CD4-positive, alpha-beta T cell (primary cell): ENCODE measurements around the gene CTNNA3. TPM values are rescaled to one million over a fixed set of nuclear protein-coding genes. Genes with fewer than 3 reads are reported as not detected.

Experiments used
- ATAC-seq: fragments of 200-7000 bp; cut with Tn5 transposase; one replicate; pipeline ENCODE4 v1.10.0; 2022; ENCODE audit warnings: mild to moderate bottlenecking; ENCODE audit not compliant: poor library complexity
- CTCF ChIA-PET: fragments of 350-600 bp; sonication (Branson Sonifier 250); formaldehyde crosslinking; loops from one replicate; lab custom pipeline; 2021; ENCODE audit warnings: antibody characterized with exemption, inconsistent platforms; lab: Charles Lee
- POLR2A ChIA-PET: fragments of 350-600 bp; sonication (Branson Sonifier 250); formaldehyde crosslinking; loops from one replicate; lab custom pipeline; 2021; ENCODE audit warnings: antibody characterized with exemption, inconsistent platforms; lab: Charles Lee
- DNase-seq, 14 experiments: peaks; one replicate each; pipeline ENCODE4 v3.0.0-alpha.2; 2013 to 2020; ENCODE audit warnings: mixed read lengths in 2 of 14
- H3K27ac ChIP-seq, 2 donors: one replicate each; pipeline versions ENCODE4 v1.5.1 to v1.7.0; 2013; ENCODE audit warnings: low read length in 2 of 2, low read depth in 1 of 2, mild to moderate bottlenecking in 1 of 2
- H3K27me3 ChIP-seq, 2 experiments: 1 replicate in 1 of 2; 2 replicates in 1 of 2; pipeline versions ENCODE4 v1.6.1 to v1.7.0; 2013; ENCODE audit warnings: low read length in 2 of 2, control low read depth in 1 of 2, mild to moderate bottlenecking in 1 of 2, moderate library complexity in 1 of 2; ENCODE audit not compliant: insufficient read depth in 2 of 2, control insufficient read depth in 1 of 2
- H3K36me3 ChIP-seq: one replicate; pipeline ENCODE4 v1.6.1; 2013; ENCODE audit warnings: low read length, control low read depth; ENCODE audit not compliant: insufficient read depth
- H3K4me1 ChIP-seq: one replicate; pipeline ENCODE4 v1.6.1; 2013; ENCODE audit warnings: low read length, control low read depth; ENCODE audit not compliant: insufficient read depth
- H3K4me3 ChIP-seq: one replicate; pipeline ENCODE4 v1.5.1; 2013; ENCODE audit warnings: mild to moderate bottlenecking, low read length, moderate library complexity
- H3K9me3 ChIP-seq, 2 experiments: 1 replicate in 1 of 2; 2 replicates in 1 of 2; pipeline versions ENCODE4 v1.6.1 to v1.7.0; 2013; ENCODE audit warnings: low read length in 2 of 2, mild to moderate bottlenecking in 2 of 2, control low read depth in 1 of 2, moderate library complexity in 1 of 2; ENCODE audit not compliant: control insufficient read depth in 1 of 2, insufficient read depth in 1 of 2
- H3K27ac Mint-ChIP-seq: one replicate; pipeline ENCODE4 v1.8.0; 2020; ENCODE audit warnings: mixed read lengths
- H3K27me3 Mint-ChIP-seq: one replicate; pipeline ENCODE4 v1.8.0; 2021; ENCODE audit warnings: mixed read lengths
- H3K36me3 Mint-ChIP-seq: one replicate; pipeline ENCODE4 v1.8.0; 2021; ENCODE audit warnings: low read depth, mixed read lengths
- H3K4me1 Mint-ChIP-seq: one replicate; pipeline ENCODE4 v1.8.0; 2021; ENCODE audit warnings: low read depth, mixed read lengths
- H3K4me3 Mint-ChIP-seq: one replicate; pipeline ENCODE4 v1.8.0; 2020; ENCODE audit warnings: mild to moderate bottlenecking, mixed read lengths
- H3K9me3 Mint-ChIP-seq: one replicate; pipeline ENCODE4 v1.8.0; 2020; ENCODE audit warnings: mixed read lengths
- intact Hi-C, 2 experiments: fragments of 100-400 bp; cut with DNase I in 1 of 2; cut with micrococcal nuclease in 1 of 2; formaldehyde crosslinking; loops; one replicate each; pipeline versions ENCODE4 v1.15.1 to v1.9.0; 2023 to 2025; cut with DNase I, micrococcal nuclease
- total RNA-seq, 174 experiments: library from RNA in 2 of 174; stranded (reverse) in 2 of 174; gene quantifications; one replicate each; pipeline ENCODE4 v1.2.3 and lab custom pipeline; 2021 to 2026
- TF ChIP-seq, protein P1 (sequence below): fragments of 200-600 bp; IDR thresholded peaks from one replicate; pipeline ENCODE4 v1.8.0; 2022; ENCODE audit warnings: antibody characterized with exemption, mild to moderate bottlenecking

The CTNNA3 gene
- total RNA-seq, 2 experiments from 2014 or later, result 0.80 TPM; not detected in 1

DNA sequence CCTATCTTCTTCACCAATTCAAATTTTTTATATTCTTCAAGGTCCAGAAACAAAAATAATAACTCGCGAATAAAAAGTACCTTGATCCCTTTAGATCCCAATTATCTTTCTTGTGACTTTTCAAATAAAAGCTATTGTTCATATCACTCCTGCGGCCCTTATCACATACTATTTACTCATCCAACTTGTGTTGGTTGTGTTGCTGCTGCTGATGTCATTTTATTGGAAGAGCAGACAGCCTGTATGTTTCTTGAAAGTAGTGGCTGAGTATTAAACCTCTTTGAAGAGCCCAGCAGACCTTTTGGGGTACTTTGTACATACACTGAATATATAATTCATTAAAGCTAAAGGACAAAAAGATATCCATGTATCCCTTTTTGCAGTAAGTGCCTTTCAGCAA lies 231.7 kb downstream of the CTNNA3 start:
- no peaks in the 10 kb centered on the region for H3K36me3 Mint-ChIP-seq
- no peaks in the 10 kb centered on the region for H3K9me3 Mint-ChIP-seq
- H3K4me3 Mint-ChIP-seq, result no peak overlapping the region
- H3K4me1 ChIP-seq, result no peaks in the 10 kb centered on the region
- peaks cover 0 to 3% of the 10 kb centered on the region in 2 experiments for H3K27me3 ChIP-seq
- ChIA-PET POLR2A (no interaction called here), CTCF (no interaction called here)
- ATAC-seq (no peak), DNase-seq (no peak)
- peaks cover 12% of the 10 kb centered on the region for H3K27me3 Mint-ChIP-seq
- no peak overlapping the region for H3K27ac ChIP-seq
- TF ChIP-seq, protein P1, sequence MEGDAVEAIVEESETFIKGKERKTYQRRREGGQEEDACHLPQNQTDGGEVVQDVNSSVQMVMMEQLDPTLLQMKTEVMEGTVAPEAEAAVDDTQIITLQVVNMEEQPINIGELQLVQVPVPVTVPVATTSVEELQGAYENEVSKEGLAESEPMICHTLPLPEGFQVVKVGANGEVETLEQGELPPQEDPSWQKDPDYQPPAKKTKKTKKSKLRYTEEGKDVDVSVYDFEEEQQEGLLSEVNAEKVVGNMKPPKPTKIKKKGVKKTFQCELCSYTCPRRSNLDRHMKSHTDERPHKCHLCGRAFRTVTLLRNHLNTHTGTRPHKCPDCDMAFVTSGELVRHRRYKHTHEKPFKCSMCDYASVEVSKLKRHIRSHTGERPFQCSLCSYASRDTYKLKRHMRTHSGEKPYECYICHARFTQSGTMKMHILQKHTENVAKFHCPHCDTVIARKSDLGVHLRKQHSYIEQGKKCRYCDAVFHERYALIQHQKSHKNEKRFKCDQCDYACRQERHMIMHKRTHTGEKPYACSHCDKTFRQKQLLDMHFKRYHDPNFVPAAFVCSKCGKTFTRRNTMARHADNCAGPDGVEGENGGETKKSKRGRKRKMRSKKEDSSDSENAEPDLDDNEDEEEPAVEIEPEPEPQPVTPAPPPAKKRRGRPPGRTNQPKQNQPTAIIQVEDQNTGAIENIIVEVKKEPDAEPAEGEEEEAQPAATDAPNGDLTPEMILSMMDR, result no peak
- H3K4me1 Mint-ChIP-seq, result no peaks in the 10 kb centered on the region
- H3K4me3 ChIP-seq, result no peak overlapping the region
- H3K36me3 ChIP-seq, result no peaks in the 10 kb centered on the region
- no peak overlapping the region for H3K27ac Mint-ChIP-seq
- H3K9me3 ChIP-seq, result no peaks in the 10 kb centered on the region
- intact Hi-C loops, result no loop called here

DNA sequence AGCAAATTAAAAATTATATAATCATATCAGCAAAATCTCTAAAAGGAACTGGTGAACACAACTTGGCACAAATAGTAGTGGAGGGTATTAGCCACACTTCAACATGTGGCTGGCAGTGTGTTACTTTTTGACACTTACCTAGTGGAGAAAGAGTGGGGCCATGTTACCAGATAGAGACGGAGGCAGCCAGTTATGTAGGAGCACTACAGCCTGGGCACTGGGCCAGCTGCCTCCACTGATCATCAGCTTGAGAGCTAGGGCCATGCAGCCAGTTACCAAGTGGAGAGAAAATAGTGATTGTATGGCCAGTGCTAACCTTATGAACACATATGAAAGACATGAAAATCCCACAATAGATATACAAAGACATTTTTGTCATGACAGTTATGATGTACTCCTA lies 243.1 kb downstream of the CTNNA3 start:
- POLR2A ChIA-PET, result no interaction called here
- ATAC-seq (no peak), DNase-seq (no peak)
- no peaks in the 10 kb centered on the region for H3K4me1 ChIP-seq
- TF ChIP-seq, protein P1, result no peak
- Mint-ChIP-seq H3K4me3 (no peak overlapping the region), H3K4me1 (no peaks in the 10 kb centered on the region), H3K27me3 (peaks cover 4% of the 10 kb centered on the region), H3K27ac (no peak overlapping the region), H3K36me3 (no peaks in the 10 kb centered on the region), H3K9me3 (peaks cover 8% of the 10 kb centered on the region)
- H3K27me3 ChIP-seq, result no peaks in the 10 kb centered on the region
- H3K27ac ChIP-seq, result no peak overlapping the region
- no peaks in the 10 kb centered on the region for H3K36me3 ChIP-seq
- no peak overlapping the region for H3K4me3 ChIP-seq
- intact Hi-C loops, result no loop called here
- CTCF ChIA-PET, result no interaction called here
- no peaks in the 10 kb centered on the region for H3K9me3 ChIP-seq

DNA sequence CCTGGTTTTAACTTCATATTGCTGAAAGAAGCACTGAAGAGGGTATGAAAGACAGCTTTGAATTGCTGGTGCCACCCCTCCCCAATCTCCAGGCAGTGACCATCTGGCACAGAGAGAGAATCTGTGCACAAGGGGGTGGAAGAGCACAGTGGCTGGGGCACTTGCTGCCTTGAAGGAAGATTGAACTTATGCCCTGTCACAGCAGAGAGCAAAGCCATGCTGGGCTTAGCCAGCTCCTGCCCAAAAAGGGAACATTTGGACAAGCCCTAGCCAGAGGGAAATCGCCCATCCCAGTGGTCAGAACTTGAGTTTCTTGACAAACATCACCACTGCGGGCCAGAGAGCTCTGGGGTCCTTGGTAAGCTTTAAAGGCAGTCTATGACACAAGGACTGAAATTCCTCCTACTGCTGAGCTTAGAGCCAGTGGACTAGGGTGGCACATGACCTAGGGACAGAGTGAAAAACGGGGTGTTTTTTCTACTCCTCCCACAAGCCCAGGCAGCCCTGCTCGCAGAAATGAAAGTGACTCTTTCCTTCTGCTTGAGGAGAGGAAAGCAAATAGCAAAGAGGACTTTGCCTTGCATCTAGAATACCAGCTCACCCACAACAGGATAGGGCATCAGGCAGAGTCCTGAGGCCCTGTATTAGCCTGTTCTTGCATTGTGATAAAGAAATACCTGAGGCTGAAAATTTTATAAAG lies 257.2 kb downstream of the CTNNA3 start:
- TF ChIP-seq, protein P1, result no peak
- ChIA-PET POLR2A (no interaction called here), CTCF (no interaction called here)
- Histone ChIP-seq H3K4me3 (no peak overlapping the region), H3K27me3 (no peaks in the 10 kb centered on the region), H3K27ac (no peak overlapping the region), H3K4me1 (no peaks in the 10 kb centered on the region), H3K36me3 (no peaks in the 10 kb centered on the region), H3K9me3 (peaks cover 0 to 3% of the 10 kb centered on the region in 2 experiments)
- Mint-ChIP-seq H3K27me3 (peaks cover 12% of the 10 kb centered on the region), H3K4me3 (no peak overlapping the region), H3K9me3 (peaks cover 22% of the 10 kb centered on the region), H3K27ac (no peak overlapping the region), H3K36me3 (no peaks in the 10 kb centered on the region), H3K4me1 (no peaks in the 10 kb centered on the region)
- no peak for DNase-seq
- no peak for ATAC-seq
- intact Hi-C loops, result no loop called here
